Measurements from ENCODE around the gene ZNF497.
"Not testable (repeated sequence)": the region's sequence is repeated elsewhere in the genome, so short reads cannot be mapped to it uniquely, and the experiment has no call there.

Gene ZNF497

GRCh38 chr19:58310685-58311084, 51.9 kb downstream of the ZNF497 start:
- DNase-seq (ENCODE audit: low spot score), result not testable (repeated sequence)

- no peak for DNase-seq (ENCODE audit: low spot score)
Observed at GRCh38 chr19:58307736-58308135, 54.8 kb downstream of the ZNF497 start.

DNA sequence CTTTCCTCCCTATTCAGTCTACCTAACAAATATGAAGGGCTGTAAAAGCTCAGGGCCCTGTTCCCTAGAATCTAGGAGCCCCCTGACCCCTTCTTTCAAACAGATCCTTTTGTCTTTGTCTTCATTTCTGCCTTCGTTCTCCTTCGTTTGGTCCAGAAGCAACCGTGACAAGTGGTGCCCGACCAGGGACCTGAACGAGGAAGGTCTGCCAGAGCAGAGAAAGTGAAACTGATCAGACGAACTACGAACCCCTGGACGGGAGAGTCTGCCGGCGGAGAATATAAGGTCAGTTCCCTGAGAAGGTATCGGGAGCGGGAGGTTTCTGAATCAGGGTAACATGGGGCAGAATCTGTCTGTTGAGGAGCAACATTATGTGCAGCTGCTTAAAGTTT, 56.6 kb downstream of the ZNF497 start:
- DNase-seq (ENCODE audit: low spot score), result no peak

GRCh38 chr19:58305065-58305931, 57.3 kb downstream of the ZNF497 start, which contains the start of gene ERVK3-1:
TSS of gene ERVK3-1 (plus strand) at chr19:58305377. CDS start at chr19:58312169, 6,792 bp downstream.
- peak; percentile 97 for DNase-seq (ENCODE audit: low spot score)

GRCh38 chr19:58304748-58305064, 57.8 kb downstream of the ZNF497 start:
- DNase-seq (ENCODE audit: low spot score), result no peak

Measured in activated CD4-positive, alpha-beta T cell treated with anti-CD3 and anti-CD28 coated beads, Interleukin-2, Interleukin-4, amounts not matched to agents 100 ng/mL and 50 ng/mL, durations not matched to agents 16 hours and 8 hours (primary cell).